ENCODE data around the gene CD226. TPM values are rescaled to one million over a fixed set of nuclear protein-coding genes. Genes with fewer than 3 reads are reported as not detected.
A peak's percentile ranks its signal among the peaks of the same experiment; 100 is the strongest.

CD226 gene
- total and polyA plus RNA-seq, 2 of the 4 experiments (the other 2 are of a cell fraction) = 0.29 to 1.1 TPM

DNA sequence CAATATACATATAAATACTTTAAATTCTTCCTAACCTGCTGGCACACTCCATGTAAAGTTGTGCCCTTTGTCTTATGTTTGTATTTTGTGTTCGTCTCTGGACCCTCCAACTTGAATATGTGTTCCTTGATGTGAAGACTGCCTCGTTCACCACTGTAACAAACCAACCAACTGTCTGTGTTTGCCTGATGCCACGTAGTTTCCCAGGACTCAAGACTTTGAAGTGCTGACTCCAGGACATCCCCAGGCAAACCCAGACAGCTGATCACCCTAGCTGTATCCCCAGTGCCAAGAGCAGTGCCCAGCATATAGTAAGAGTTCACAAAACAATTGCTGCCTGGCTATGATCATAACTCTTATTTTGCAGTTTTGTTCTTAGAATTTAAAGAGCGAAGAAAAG, 15.5 kb upstream of the CD226 start:
- Histone ChIP-seq H2AFZ (replicated peaks; ENCODE audit: low read length, poor library complexity) (no peak overlapping the region), H3K23ac (ENCODE audit: low read depth, low read length) (no peak overlapping the region), H3K27ac (ENCODE audit: insufficient read depth, low read length) (no peak overlapping the region), H3K14ac (replicated peaks; ENCODE audit: low read depth, low read length) (peak overlapping the region; percentile 51; the same call in 1 of the 2 replicates), H3K4me1 (ENCODE audit: control insufficient read depth, insufficient read depth, low read length) (no peaks in the 10 kb centered on the region), H4K8ac (ENCODE audit: low read depth in 2 of 2, low read length in 2 of 2) (no peak overlapping the region), H3K4me2 (ENCODE audit: low read depth, low read length) (no peak overlapping the region), H3K4me3 (ENCODE audit: insufficient read depth, low read depth, low read length) (no peak overlapping the region), H3K9me3 (ENCODE audit: control insufficient read depth, insufficient read depth, low read length) (no peaks in the 10 kb centered on the region), H4K5ac (ENCODE audit: low read depth, low read length) (no peak overlapping the region), H3K36me3 (ENCODE audit: control insufficient read depth, insufficient read depth, low read length) (no peaks in the 10 kb centered on the region), H3K4ac (ENCODE audit: low read depth, low read length) (no peak overlapping the region), H4K20me1 (ENCODE audit: insufficient read depth, low read length) (no peaks in the 10 kb centered on the region), H4K91ac (ENCODE audit: insufficient read depth, low read depth, low read length) (no peak overlapping the region), H2BK5ac (ENCODE audit: low read depth, low read length, poor library complexity, severe bottlenecking) (no peak overlapping the region), H3K9me1 (ENCODE audit: insufficient read depth, low read length) (0 out of 2 replicates have a peak, but pooled peaks cover 2% of the 10 kb centered on the region), H2BK20ac (ENCODE audit: low read depth, low read length) (no peak overlapping the region), H3K27me3 (ENCODE audit: control insufficient read depth, insufficient read depth, low read length) (no peaks in the 10 kb centered on the region), H3K79me1 (ENCODE audit: low read depth in 1 of 2, low read length in 2 of 2) (no peaks in the 10 kb centered on the region), H2BK15ac (ENCODE audit: low read depth, low read length) (no peak overlapping the region), H3K18ac (ENCODE audit: low read depth, low read length) (no peak overlapping the region), H2BK120ac (ENCODE audit: low read depth, low read length) (no peak overlapping the region), H2AK5ac (ENCODE audit: low read depth, low read length) (no peak overlapping the region), H3K9ac (ENCODE audit: low read depth, low read length) (no peak overlapping the region), H3K56ac (ENCODE audit: extremely low read depth, insufficient read depth, low read length) (no peak overlapping the region), H2AK9ac (replicated peaks; ENCODE audit: low read depth, low read length, poor library complexity) (no peak overlapping the region)
- ATAC-seq (ENCODE audit: low read depth) = no peak
- TF ChIP-seq MAFK (IDR thresholded peaks at IDR 0.05; ENCODE audit: low read depth, low read length) (no peak), RFX5 (IDR thresholded peaks at IDR 0.05; ENCODE audit: low read depth, low read length) (no peak), SMC3 (IDR thresholded peaks at IDR 0.05; ENCODE audit: low read depth, low read length) (no peak), MXI1 (IDR thresholded peaks at IDR 0.05; ENCODE audit: borderline replicate concordance, low read depth, low read length) (no peak), CHD1 (IDR thresholded peaks at IDR 0.05; ENCODE audit: low read depth, low read length) (no peak), CEBPB (IDR thresholded peaks at IDR 0.05; ENCODE audit: low read depth, low read length) (no peak), BHLHE40 (IDR thresholded peaks at IDR 0.05; ENCODE audit: low read depth, low read length) (no peak), POLR2A (IDR thresholded peaks at IDR 0.05; ENCODE audit: low read depth, low read length) (no peak), RAD21 (IDR thresholded peaks at IDR 0.05; ENCODE audit: low read length) (no peak)
- TF ChIP-seq, protein P1, sequence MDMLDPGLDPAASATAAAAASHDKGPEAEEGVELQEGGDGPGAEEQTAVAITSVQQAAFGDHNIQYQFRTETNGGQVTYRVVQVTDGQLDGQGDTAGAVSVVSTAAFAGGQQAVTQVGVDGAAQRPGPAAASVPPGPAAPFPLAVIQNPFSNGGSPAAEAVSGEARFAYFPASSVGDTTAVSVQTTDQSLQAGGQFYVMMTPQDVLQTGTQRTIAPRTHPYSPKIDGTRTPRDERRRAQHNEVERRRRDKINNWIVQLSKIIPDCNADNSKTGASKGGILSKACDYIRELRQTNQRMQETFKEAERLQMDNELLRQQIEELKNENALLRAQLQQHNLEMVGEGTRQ (IDR thresholded peaks at IDR 0.05; ENCODE audit: low read depth, low read length) = no peak
- TF ChIP-seq, protein P2, sequence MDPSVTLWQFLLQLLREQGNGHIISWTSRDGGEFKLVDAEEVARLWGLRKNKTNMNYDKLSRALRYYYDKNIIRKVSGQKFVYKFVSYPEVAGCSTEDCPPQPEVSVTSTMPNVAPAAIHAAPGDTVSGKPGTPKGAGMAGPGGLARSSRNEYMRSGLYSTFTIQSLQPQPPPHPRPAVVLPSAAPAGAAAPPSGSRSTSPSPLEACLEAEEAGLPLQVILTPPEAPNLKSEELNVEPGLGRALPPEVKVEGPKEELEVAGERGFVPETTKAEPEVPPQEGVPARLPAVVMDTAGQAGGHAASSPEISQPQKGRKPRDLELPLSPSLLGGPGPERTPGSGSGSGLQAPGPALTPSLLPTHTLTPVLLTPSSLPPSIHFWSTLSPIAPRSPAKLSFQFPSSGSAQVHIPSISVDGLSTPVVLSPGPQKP (IDR thresholded peaks at IDR 0.05; ENCODE audit: borderline replicate concordance, low read depth, low read length) = no peak
- TF ChIP-seq, protein P3, sequence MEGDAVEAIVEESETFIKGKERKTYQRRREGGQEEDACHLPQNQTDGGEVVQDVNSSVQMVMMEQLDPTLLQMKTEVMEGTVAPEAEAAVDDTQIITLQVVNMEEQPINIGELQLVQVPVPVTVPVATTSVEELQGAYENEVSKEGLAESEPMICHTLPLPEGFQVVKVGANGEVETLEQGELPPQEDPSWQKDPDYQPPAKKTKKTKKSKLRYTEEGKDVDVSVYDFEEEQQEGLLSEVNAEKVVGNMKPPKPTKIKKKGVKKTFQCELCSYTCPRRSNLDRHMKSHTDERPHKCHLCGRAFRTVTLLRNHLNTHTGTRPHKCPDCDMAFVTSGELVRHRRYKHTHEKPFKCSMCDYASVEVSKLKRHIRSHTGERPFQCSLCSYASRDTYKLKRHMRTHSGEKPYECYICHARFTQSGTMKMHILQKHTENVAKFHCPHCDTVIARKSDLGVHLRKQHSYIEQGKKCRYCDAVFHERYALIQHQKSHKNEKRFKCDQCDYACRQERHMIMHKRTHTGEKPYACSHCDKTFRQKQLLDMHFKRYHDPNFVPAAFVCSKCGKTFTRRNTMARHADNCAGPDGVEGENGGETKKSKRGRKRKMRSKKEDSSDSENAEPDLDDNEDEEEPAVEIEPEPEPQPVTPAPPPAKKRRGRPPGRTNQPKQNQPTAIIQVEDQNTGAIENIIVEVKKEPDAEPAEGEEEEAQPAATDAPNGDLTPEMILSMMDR (conservative IDR thresholded peaks at IDR 0.05; ENCODE audit: low read depth, low read length) = no peak
- ChIA-PET POLR2A (ENCODE audit: unreplicated experiment) (interaction anchor here (0.5 kb wide), 1 partner anchor 38 kb away, joined by 9 read pairs; no protein-coding TSS in a partner anchor), CTCF (no interaction called here)
- intact Hi-C loops (cut with micrococcal nuclease) (no loop called here), in situ Hi-C loops (cut with MboI; ENCODE audit: low sequenced_read_pairs) (no loop called here), dilution Hi-C loops (cut with HindIII; ENCODE audit: low sequenced_read_pairs, unreplicated experiment) (no loop called here)
- DNase-seq = no peak
- 100% methylated on average over 1 of the region's 4 CpGs; no CpG with 5 or more reads in 1 of the 2 experiments for WGBS, 2 experiments (ENCODE audit: extremely low coverage in 2 of 2, insufficient read length in 1 of 2)
- BruUV-seq (replicated peaks) = no TSS peak

Data from IMR-90 (cell line).